Measurements from ENCODE around the gene SP110.
A peak's percentile ranks its signal among the peaks of the same experiment; 100 is the strongest.
"Not testable (repeated sequence)": the region's sequence is repeated elsewhere in the genome, so short reads cannot be mapped to it uniquely, and the experiment has no call there.

Gene SP110

GRCh38 chr2:230224458-230224857 lies 4.7 kb upstream of the SP110 start:
- no peak overlapping the region for H3K4me3 ChIP-seq (replicated peaks; ENCODE audit: low read depth, low read length)
- no peaks in the 10 kb centered on the region for H3K36me3 ChIP-seq (ENCODE audit: control insufficient read depth, insufficient read depth, low read length)
- TF ChIP-seq, protein P1, sequence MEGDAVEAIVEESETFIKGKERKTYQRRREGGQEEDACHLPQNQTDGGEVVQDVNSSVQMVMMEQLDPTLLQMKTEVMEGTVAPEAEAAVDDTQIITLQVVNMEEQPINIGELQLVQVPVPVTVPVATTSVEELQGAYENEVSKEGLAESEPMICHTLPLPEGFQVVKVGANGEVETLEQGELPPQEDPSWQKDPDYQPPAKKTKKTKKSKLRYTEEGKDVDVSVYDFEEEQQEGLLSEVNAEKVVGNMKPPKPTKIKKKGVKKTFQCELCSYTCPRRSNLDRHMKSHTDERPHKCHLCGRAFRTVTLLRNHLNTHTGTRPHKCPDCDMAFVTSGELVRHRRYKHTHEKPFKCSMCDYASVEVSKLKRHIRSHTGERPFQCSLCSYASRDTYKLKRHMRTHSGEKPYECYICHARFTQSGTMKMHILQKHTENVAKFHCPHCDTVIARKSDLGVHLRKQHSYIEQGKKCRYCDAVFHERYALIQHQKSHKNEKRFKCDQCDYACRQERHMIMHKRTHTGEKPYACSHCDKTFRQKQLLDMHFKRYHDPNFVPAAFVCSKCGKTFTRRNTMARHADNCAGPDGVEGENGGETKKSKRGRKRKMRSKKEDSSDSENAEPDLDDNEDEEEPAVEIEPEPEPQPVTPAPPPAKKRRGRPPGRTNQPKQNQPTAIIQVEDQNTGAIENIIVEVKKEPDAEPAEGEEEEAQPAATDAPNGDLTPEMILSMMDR (IDR thresholded peaks at IDR 0.05; ENCODE audit: insufficient read depth, low read length, poor library complexity, severe bottlenecking) = no peak
- H3K27me3 ChIP-seq (replicated peaks; ENCODE audit: control insufficient read depth, insufficient read depth, low read length) = no peaks in the 10 kb centered on the region
- DNase-seq (ENCODE audit: extremely low read depth, insufficient read length) = no peak

GRCh38 chr2:230222829-230223228 lies 3.0 kb upstream of the SP110 start:
- H3K4me3 ChIP-seq (replicated peaks; ENCODE audit: low read depth, low read length); DNase-seq (ENCODE audit: extremely low read depth, insufficient read length); H3K27me3 ChIP-seq (replicated peaks; ENCODE audit: control insufficient read depth, insufficient read depth, low read length); H3K36me3 ChIP-seq (ENCODE audit: control insufficient read depth, insufficient read depth, low read length): not testable (repeated sequence)

- DNase-seq (ENCODE audit: extremely low read depth, insufficient read length) = no peak
- no peaks in the 10 kb centered on the region; the same call in 1 of the 2 replicates for H3K36me3 ChIP-seq (ENCODE audit: control insufficient read depth, insufficient read depth, low read length)
- TF ChIP-seq, protein P1 (IDR thresholded peaks at IDR 0.05; ENCODE audit: insufficient read depth, low read length, poor library complexity, severe bottlenecking) = no peak
- no peaks in the 10 kb centered on the region for H3K27me3 ChIP-seq (replicated peaks; ENCODE audit: control insufficient read depth, insufficient read depth, low read length)
- H3K4me3 ChIP-seq (replicated peaks; ENCODE audit: low read depth, low read length) = no peak overlapping the region
These were observed 1.7 kb upstream of the SP110 start for GRCh38 chr2:230221493-230221892.

DNA sequence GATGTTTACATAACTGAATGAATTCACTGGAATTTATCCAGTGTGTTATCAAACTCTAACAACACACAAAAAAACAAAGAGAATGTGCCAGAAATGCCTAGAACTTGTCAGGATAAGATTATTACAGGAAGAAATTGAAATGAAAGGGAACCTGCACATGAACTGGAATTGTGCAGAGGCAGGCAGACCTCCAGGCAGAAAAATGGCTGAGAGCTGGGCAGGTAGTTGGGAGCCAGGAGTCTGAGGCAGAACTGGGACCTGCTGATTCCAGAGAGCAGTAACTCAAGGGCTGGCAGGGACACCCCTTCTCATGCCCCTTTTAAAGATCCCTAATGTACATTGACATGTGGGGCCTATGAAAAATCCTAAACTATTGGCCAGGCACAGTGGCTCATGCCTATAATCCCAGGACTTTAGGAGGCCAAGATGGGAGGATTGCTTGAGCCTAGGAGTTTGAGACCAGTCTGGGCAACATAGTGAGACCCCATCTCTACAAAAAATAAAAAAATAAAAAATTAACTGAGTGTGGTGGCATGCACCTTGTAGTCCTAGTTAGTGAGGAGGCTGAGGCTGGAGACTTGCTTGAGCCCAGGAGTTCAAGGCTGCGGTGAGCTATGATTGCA lies 674 bp upstream of the SP110 start:
- Histone ChIP-seq H3K36me3 (ENCODE audit: control insufficient read depth, insufficient read depth, low read length) (peaks cover 4% of the 10 kb centered on the region), H3K27me3 (replicated peaks; ENCODE audit: control insufficient read depth, insufficient read depth, low read length) (no peaks in the 10 kb centered on the region), H3K4me3 (replicated peaks; ENCODE audit: low read depth, low read length) (peak overlapping the region; percentile 78)
- TF ChIP-seq, protein P1 (IDR thresholded peaks at IDR 0.05; ENCODE audit: insufficient read depth, low read length, poor library complexity, severe bottlenecking) = no peak
- DNase-seq (ENCODE audit: extremely low read depth, insufficient read length) = no peak

DNA sequence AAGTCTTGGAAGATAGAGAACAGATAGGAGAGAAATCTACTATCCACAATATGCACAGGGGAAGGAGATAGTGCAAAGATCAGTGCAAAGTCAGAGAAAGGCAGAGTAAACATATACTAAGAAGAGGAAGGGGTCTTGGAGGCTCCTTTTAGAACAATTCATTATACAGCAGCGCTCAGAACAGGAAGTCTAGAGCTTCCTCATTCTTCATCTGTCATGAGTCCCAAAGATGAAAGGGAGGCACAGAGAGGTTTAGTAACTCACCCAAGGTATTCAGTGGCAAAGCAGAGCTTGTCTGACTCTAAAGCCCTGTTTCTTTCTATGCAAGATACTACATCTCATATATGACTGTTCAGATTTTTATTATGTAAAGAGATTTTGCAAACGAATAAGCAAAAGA lies 1.4 kb downstream of the SP110 start:
- TF ChIP-seq, protein P1 (IDR thresholded peaks at IDR 0.05; ENCODE audit: insufficient read depth, low read length, poor library complexity, severe bottlenecking) = no peak
- Histone ChIP-seq H3K4me3 (replicated peaks; ENCODE audit: low read depth, low read length) (peak overlapping the region; percentile 78), H3K36me3 (ENCODE audit: control insufficient read depth, insufficient read depth, low read length) (peaks cover 10% of the 10 kb centered on the region), H3K27me3 (replicated peaks; ENCODE audit: control insufficient read depth, insufficient read depth, low read length) (no peaks in the 10 kb centered on the region)
- DNase-seq (ENCODE audit: extremely low read depth, insufficient read length) = no peak

GRCh38 chr2:230217424-230217823 lies 2.4 kb downstream of the SP110 start:
- TF ChIP-seq, protein P1 (IDR thresholded peaks at IDR 0.05; ENCODE audit: insufficient read depth, low read length, poor library complexity, severe bottlenecking) = no peak
- Histone ChIP-seq H3K36me3 (ENCODE audit: control insufficient read depth, insufficient read depth, low read length) (peaks cover 15% of the 10 kb centered on the region), H3K27me3 (replicated peaks; ENCODE audit: control insufficient read depth, insufficient read depth, low read length) (no peaks in the 10 kb centered on the region), H3K4me3 (replicated peaks; ENCODE audit: low read depth, low read length) (peak overlapping the region; percentile 78)
- no peak for DNase-seq (ENCODE audit: extremely low read depth, insufficient read length)
